ENCODE measurements around the gene KLK12.

KLK12 gene

GRCh38 chr19:51047031-51047335 is 12.2 kb upstream of the KLK12 start:
- DNase-seq (ENCODE audit: low read depth, low spot score) = no peak

- DNase-seq (ENCODE audit: low read depth, low spot score) = no peak
Observed at GRCh38 chr19:51044327-51044726, 9.5 kb upstream of the KLK12 start.

- no peak for DNase-seq (ENCODE audit: low read depth, low spot score)
Observed at GRCh38 chr19:51043497-51043896, 8.7 kb upstream of the KLK12 start.

GRCh38 chr19:51040151-51040550 is 5.3 kb upstream of the KLK12 start:
- DNase-seq (ENCODE audit: low read depth, low spot score) = no peak

GRCh38 chr19:51036519-51036918 is 1.7 kb upstream of the KLK12 start:
- DNase-seq (ENCODE audit: low read depth, low spot score) = no peak

- DNase-seq (ENCODE audit: low read depth, low spot score) = no peak
Observed at GRCh38 chr19:51031880-51032225, 2.9 kb downstream of the KLK12 start.

- DNase-seq (ENCODE audit: low read depth, low spot score) = no peak
Observed at GRCh38 chr19:51031220-51031879, 3.5 kb downstream of the KLK12 start.

GRCh38 chr19:51030631-51031030 is 4.2 kb downstream of the KLK12 start:
- DNase-seq (ENCODE audit: low read depth, low spot score) = no peak

- no peak for DNase-seq (ENCODE audit: low read depth, low spot score)
Observed at GRCh38 chr19:51029718-51030117, 5.1 kb downstream of the KLK12 start.

- DNase-seq (ENCODE audit: low read depth, low spot score) = no peak
Observed at GRCh38 chr19:51027873-51028272, 6.9 kb downstream of the KLK12 start.

GRCh38 chr19:51027126-51027806 is 7.5 kb downstream of the KLK12 start:
- no peak for DNase-seq (ENCODE audit: low read depth, low spot score)

- DNase-seq (ENCODE audit: low read depth, low spot score) = no peak
Observed at GRCh38 chr19:51026554-51026831, 8.3 kb downstream of the KLK12 start, which contains the start of gene KLK11. KLK11 (minus strand) TSS chr19:51026616; CDS start chr19:51025631, 985 bp downstream.

GRCh38 chr19:51025809-51026553 is 8.8 kb downstream of the KLK12 start:
- DNase-seq (ENCODE audit: low read depth, low spot score) = no peak

GRCh38 chr19:51025401-51025800 is 9.4 kb downstream of the KLK12 start:
- DNase-seq (ENCODE audit: low read depth, low spot score) = no peak

- DNase-seq (ENCODE audit: low read depth, low spot score) = no peak
Observed at GRCh38 chr19:51024924-51025323, 9.9 kb downstream of the KLK12 start.

GRCh38 chr19:51023946-51024345 is 10.9 kb downstream of the KLK12 start:
- no peak for DNase-seq (ENCODE audit: low read depth, low spot score)

- no peak for DNase-seq (ENCODE audit: low read depth, low spot score)
Observed at GRCh38 chr19:51022526-51022925, 12.3 kb downstream of the KLK12 start.

GRCh38 chr19:51020988-51021651 is 13.7 kb downstream of the KLK12 start:
- peak; percentile 52 for DNase-seq (ENCODE audit: low read depth, low spot score)

- no peak for DNase-seq (ENCODE audit: low read depth, low spot score)
Observed at GRCh38 chr19:51019544-51019925, 15.3 kb downstream of the KLK12 start, which contains the start of gene KLK10. KLK10 (minus strand) TSS chr19:51019709; CDS start chr19:51019130, 579 bp downstream.

GRCh38 chr19:51018745-51019543 is 15.9 kb downstream of the KLK12 start:
- DNase-seq (ENCODE audit: low read depth, low spot score) = peak; percentile 7

GRCh38 chr19:51016798-51017683 is 17.8 kb downstream of the KLK12 start:
- DNase-seq (ENCODE audit: low read depth, low spot score) = peak; percentile 52

Data from astrocyte of the hippocampus (primary cell).